GM23338 (cell line): ENCODE results near the gene KPNA6.

ENCODE experiments used
- EZH2 ChIP-seq: fragments of 200-600 bp; sonication (generic); IDR thresholded peaks from one replicate; pipeline ENCODE4 v1.8.0; 2017; ENCODE audit warnings: antibody characterized with exemption, mild to moderate bottlenecking, low read depth; ENCODE audit not compliant: unreplicated experiment
- EZH2phosphoT487 ChIP-seq: fragments of 200-600 bp; sonication (generic); IDR thresholded peaks from one replicate; pipeline ENCODE4 v1.8.1; 2018; ENCODE audit warnings: antibody characterized with exemption; ENCODE audit not compliant: unreplicated experiment
- JUNB ChIP-seq: IDR thresholded peaks from one replicate; pipeline ENCODE4 v1.6.1; 2016; ENCODE audit warnings: antibody characterized with exemption; ENCODE audit not compliant: unreplicated experiment
- NANOG ChIP-seq: IDR thresholded peaks from 2 replicates; pipeline ENCODE4 v1.6.1; 2016; ENCODE audit warnings: antibody characterized with exemption, borderline replicate concordance
- POLR2AphosphoS5 ChIP-seq: IDR thresholded peaks from 2 replicates; pipeline ENCODE4 v1.6.1; 2016; ENCODE audit warnings: antibody characterized with exemption, low read depth
- ZNF114 ChIP-seq: fragments of 250-450 bp; sonication (Bioruptor Pico); IDR thresholded peaks from 2 replicates; pipeline ENCODE4 v1.5.0; 2020; ENCODE audit warnings: mild to moderate bottlenecking, moderate library complexity
- TF ChIP-seq, protein P1 (sequence below), 2 experiments: fragments of 200-600 bp in 1 of 2; sonication (generic) in 1 of 2; conservative IDR thresholded peaks; 2 replicates each; pipeline versions ENCODE4 v1.5.1 to v1.6.1; 2016 to 2017; ENCODE audit warnings: antibody characterized with exemption in 2 of 2, low read depth in 2 of 2, mild to moderate bottlenecking in 2 of 2, moderate library complexity in 1 of 2
- TF ChIP-seq, protein P2 (sequence below): IDR thresholded peaks from one replicate; pipeline ENCODE4 v1.6.1; 2018; ENCODE audit warnings: antibody characterized with exemption; ENCODE audit not compliant: unreplicated experiment
- TF ChIP-seq, protein P3 (sequence below): IDR thresholded peaks from 2 replicates; pipeline ENCODE4 v1.6.1; 2016; ENCODE audit warnings: antibody characterized with exemption

DNA sequence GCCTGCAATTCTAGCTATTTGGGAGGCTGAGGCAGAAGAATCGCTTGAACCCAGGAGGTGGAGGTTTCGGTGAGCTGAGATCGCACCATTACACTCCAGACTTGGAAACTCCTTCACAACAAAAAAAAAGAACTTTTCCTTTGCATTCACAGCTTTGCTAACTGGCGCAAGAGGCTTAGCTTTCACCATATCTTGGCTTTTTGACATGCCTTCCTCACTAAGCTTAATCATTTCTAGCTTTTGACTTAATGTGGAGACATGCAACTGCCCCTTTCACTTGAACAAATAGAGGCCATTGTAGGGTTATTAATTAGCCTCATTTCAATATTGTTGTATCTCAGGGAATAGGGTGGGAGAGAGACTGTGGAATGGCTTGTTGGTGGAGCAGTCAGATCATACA lies 8.7 kb downstream of the KPNA6 start:
- no peak for TF ChIP-seq POLR2AphosphoS5
- TF ChIP-seq, protein P1, sequence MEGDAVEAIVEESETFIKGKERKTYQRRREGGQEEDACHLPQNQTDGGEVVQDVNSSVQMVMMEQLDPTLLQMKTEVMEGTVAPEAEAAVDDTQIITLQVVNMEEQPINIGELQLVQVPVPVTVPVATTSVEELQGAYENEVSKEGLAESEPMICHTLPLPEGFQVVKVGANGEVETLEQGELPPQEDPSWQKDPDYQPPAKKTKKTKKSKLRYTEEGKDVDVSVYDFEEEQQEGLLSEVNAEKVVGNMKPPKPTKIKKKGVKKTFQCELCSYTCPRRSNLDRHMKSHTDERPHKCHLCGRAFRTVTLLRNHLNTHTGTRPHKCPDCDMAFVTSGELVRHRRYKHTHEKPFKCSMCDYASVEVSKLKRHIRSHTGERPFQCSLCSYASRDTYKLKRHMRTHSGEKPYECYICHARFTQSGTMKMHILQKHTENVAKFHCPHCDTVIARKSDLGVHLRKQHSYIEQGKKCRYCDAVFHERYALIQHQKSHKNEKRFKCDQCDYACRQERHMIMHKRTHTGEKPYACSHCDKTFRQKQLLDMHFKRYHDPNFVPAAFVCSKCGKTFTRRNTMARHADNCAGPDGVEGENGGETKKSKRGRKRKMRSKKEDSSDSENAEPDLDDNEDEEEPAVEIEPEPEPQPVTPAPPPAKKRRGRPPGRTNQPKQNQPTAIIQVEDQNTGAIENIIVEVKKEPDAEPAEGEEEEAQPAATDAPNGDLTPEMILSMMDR (conservative IDR thresholded peaks at IDR 0.05; ENCODE audit: low read depth in 2 of 2): no peak
- no peak for TF ChIP-seq EZH2
- TF ChIP-seq, protein P2, sequence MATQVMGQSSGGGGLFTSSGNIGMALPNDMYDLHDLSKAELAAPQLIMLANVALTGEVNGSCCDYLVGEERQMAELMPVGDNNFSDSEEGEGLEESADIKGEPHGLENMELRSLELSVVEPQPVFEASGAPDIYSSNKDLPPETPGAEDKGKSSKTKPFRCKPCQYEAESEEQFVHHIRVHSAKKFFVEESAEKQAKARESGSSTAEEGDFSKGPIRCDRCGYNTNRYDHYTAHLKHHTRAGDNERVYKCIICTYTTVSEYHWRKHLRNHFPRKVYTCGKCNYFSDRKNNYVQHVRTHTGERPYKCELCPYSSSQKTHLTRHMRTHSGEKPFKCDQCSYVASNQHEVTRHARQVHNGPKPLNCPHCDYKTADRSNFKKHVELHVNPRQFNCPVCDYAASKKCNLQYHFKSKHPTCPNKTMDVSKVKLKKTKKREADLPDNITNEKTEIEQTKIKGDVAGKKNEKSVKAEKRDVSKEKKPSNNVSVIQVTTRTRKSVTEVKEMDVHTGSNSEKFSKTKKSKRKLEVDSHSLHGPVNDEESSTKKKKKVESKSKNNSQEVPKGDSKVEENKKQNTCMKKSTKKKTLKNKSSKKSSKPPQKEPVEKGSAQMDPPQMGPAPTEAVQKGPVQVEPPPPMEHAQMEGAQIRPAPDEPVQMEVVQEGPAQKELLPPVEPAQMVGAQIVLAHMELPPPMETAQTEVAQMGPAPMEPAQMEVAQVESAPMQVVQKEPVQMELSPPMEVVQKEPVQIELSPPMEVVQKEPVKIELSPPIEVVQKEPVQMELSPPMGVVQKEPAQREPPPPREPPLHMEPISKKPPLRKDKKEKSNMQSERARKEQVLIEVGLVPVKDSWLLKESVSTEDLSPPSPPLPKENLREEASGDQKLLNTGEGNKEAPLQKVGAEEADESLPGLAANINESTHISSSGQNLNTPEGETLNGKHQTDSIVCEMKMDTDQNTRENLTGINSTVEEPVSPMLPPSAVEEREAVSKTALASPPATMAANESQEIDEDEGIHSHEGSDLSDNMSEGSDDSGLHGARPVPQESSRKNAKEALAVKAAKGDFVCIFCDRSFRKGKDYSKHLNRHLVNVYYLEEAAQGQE: no peak
- TF ChIP-seq, protein P3, sequence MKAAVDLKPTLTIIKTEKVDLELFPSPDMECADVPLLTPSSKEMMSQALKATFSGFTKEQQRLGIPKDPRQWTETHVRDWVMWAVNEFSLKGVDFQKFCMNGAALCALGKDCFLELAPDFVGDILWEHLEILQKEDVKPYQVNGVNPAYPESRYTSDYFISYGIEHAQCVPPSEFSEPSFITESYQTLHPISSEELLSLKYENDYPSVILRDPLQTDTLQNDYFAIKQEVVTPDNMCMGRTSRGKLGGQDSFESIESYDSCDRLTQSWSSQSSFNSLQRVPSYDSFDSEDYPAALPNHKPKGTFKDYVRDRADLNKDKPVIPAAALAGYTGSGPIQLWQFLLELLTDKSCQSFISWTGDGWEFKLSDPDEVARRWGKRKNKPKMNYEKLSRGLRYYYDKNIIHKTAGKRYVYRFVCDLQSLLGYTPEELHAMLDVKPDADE: no peak
- no peak for TF ChIP-seq EZH2phosphoT487
- no peak for TF ChIP-seq ZNF114 (CRISPR knock-in tag)
- no peak for TF ChIP-seq JUNB
- no peak for TF ChIP-seq NANOG
